GM18951 (cell line): ENCODE results near the gene BFSP2.

ENCODE experiments used
- POLR2A ChIP-seq: IDR thresholded peaks from 4 replicates; pipeline ENCODE4 v1.6.1; 2011; ENCODE audit warnings: mild to moderate bottlenecking; ENCODE audit not compliant: insufficient read length, insufficient read depth; ENCODE audit errors: extremely low read depth
- in situ Hi-C: fragments of 300-500 bp; cut with MboI; formaldehyde crosslinking; loops from one replicate; pipeline ENCODE4 v1.12.0; 2022; ENCODE audit warnings: low sequenced_read_pairs, mixed read lengths, inconsistent platforms; ENCODE audit not compliant: unreplicated experiment

BFSP2 gene

DNA sequence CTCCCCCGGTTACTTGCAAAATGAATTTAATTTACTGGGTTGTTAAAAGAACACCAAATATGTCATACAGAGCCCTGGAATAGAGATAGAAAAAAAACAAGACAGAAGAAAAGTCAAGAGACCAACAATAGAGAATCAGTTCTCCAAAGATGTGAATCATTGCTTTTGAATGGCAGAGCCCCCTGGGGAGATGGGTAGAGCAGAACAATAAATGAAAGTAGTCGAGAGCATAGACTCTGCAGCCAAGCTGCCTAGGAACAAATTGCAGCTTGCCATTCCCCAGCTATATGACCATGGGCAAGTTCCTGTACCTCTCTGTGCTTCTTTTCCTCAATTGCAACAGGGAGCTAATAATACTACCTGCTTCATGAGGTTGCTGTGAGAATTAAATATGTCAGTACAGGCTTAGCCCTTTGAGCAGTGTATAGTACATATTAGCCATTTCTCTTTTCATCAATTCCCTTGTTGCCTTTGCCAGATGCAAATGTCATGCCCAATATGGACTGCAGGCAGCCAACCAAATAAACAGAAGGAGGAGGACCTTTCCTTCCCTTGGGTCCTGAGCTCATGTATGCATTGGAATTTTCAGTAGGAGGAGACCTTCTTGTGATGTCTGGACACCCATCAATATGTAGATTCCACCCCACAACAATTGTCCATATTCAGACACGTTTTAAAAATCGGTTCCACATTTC lies 25.0 kb upstream of the BFSP2 start:
- no peak for TF ChIP-seq POLR2A
- in situ Hi-C loops = no loop called here

DNA sequence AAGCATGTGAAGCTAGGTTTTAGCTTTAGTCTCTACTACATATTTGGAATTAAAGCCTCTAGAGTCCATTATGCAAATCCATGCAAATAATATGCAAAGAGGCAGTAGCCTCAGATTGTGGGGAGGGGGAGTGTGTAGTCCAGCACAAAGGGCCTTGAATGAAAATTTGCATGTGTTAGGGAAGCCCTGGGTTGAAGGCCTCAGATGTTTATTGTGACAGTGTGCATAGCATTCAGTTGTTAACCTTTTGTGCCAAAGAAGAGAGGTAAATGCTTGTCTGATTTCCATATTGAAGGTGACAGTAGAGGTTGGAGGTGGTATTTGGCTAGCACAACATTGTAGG lies 24.5 kb upstream of the BFSP2 start:
- in situ Hi-C loops = no loop called here
- no peak for TF ChIP-seq POLR2A

DNA sequence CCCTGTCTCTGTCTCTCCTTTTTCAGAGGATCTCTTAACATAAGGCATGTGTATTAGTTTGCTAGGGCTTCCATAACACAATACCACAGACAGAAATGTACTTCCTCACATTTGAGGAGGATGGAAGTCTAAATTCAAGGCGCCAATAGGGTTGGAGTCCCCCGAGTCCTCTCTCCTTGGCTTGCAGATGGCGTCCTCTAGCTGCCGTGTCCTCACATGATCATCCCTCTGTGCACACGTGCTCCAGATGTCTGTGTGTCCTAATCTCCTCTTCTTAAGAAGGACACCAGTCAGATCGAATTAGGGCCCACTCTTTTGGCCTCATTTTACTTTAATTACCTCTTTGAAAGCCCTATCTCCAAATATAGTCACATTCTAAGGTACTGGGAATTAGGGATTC lies 23.0 kb upstream of the BFSP2 start:
- in situ Hi-C loops = no loop called here
- no peak for TF ChIP-seq POLR2A

DNA sequence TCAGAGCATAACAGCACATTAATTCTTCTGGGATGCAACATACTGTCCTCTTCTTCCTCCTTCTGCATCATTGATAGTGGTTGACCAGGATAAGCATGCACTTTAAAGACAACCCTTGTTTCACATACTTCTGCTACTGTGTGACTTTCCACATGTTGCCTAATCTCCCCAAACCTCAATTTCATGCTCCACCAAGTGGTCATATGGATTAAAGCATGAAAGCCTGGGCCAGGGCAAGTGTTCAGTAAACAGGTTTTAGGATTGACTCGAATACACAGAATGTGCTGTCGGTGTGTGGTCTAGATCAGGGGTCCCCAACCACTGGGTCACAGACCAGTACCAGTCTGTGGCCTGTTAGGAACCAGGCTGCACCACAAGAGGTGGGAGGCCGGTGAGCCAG lies 22.5 kb upstream of the BFSP2 start:
- TF ChIP-seq POLR2A = no peak
- in situ Hi-C loops = no loop called here

DNA sequence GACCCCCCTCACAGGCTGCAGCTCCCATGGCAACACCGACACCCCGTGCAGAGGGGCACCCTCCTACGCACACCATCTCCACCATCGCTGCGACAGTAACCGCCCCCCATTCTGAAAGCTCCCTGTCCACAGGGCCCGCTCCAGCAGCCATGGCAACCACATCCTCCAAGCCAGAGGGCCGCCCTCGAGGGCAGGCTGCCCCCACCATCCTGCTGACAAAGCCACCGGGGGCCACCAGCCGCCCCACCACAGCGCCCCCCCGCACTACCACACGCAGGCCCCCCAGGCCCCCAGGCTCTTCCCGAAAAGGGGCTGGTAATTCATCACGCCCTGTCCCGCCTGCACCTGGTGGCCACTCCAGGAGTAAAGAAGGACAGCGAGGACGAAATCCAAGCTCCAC lies 19.9 kb upstream of the BFSP2 start:
- no peak for TF ChIP-seq POLR2A
- in situ Hi-C loops = loop anchor here (10.0 kb wide), 1 partner anchor 335 kb away; no protein-coding TSS in a partner anchor

DNA sequence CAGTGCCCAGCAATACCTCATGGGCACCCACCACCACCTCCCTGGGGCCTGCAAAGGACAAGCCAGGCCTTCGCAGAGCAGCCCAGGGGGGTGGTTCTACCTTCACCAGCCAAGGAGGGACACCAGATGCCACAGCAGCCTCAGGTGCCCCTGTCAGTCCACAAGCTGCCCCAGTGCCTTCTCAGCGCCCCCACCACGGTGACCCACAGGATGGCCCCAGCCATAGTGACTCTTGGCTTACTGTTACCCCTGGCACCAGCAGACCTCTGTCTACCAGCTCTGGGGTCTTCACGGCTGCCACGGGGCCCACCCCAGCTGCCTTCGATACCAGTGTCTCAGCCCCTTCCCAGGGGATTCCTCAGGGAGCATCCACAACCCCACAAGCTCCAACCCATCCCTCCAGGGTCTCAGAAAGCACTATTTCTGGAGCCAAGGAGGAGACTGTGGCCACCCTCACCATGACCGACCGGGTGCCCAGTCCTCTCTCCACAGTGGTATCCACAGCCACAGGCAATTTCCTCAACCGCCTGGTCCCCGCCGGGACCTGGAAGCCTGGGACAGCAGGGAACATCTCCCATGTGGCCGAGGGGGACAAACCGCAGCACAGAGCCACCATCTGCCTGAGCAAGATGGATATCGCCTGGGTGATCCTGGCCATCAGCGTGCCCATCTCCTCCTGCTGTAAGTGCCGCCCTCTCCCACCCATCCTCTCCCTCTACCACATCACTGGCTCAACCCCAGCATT lies 19.2 kb upstream of the BFSP2 start:
- no peak for TF ChIP-seq POLR2A
- in situ Hi-C loops = loop anchor here (10.0 kb wide), 1 partner anchor 336 kb away; no protein-coding TSS in a partner anchor

DNA sequence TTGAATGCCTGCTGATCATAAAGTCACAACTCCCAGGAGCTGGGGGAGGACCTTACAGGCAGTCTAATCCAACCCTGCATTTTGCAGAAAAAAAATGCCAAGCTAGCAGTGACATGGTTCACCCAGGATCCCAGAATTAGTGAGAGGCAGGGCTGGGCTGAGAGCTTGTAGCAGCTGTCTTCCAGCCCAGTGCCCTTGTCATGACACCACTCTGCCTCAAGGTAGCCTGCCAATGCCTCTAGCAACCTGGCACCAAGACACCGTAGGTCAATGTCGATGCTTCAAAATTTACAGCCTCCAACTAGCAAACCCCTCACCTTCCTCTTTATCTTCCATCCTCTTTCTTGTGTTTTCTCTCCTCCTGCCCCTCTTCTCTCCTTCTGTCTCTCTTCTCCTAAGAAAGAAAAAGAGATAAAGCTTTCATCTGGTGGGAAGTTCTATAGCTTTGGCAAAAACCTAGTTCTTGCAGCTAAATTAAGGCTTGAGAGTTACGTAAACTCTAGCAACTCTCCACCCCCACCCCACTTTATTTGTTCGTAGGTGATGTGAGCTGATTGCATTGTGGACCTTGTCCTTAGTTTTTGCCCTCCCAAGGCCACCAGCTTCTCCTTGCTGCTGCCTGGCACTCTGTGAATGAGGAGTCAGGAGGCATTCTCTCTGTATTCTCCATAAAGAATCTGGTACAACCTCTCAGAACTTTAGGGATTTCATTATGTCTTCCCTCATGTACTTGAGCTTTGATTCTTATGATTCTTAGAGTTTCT lies 18.3 kb upstream of the BFSP2 start:
- no peak for TF ChIP-seq POLR2A
- in situ Hi-C loops = loop anchor here (10.0 kb wide), 1 partner anchor 337 kb away; no protein-coding TSS in a partner anchor

DNA sequence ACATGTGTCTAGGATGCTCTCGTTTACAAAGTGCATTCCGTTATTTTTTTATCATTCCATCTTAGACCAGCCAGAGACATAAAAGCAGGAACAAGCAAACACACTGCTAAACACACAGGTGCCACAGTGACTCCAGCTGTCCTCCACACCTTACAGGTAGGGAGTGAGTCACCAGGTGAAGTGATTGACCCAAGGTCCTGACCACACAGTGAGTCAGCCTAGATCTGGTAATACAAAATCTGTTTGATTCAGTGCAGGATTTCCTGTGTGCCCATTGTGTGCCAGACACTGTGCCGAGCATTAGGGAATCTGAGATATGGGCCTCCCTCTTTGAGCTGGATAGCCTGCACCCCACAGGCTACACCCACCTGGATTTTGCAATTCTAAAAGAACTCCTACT lies 16.7 kb upstream of the BFSP2 start:
- in situ Hi-C loops = loop anchor here (10.0 kb wide), 1 partner anchor 338 kb away; no protein-coding TSS in a partner anchor
- TF ChIP-seq POLR2A = no peak

DNA sequence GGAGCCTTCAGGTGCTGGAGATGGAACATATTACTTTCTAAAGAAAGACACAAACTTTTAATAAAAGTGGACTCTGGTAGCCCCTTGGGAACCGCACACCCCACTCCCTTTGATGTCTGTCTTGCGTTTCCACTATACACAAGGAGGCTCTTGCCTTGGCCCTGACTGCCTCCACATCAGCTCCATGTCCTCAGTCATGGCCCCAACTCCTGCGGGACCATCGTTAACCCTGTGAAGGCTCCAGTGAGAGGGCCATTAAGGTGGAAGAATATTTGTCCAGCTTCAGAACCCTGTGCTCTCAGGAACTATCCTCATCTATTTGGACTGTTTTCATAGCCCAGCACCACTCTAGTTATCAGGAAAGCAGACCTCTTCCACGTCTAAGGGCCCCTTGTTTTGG lies 16.1 kb upstream of the BFSP2 start:
- no peak for TF ChIP-seq POLR2A
- in situ Hi-C loops = loop anchor here (10.0 kb wide), 1 partner anchor 339 kb away; no protein-coding TSS in a partner anchor

DNA sequence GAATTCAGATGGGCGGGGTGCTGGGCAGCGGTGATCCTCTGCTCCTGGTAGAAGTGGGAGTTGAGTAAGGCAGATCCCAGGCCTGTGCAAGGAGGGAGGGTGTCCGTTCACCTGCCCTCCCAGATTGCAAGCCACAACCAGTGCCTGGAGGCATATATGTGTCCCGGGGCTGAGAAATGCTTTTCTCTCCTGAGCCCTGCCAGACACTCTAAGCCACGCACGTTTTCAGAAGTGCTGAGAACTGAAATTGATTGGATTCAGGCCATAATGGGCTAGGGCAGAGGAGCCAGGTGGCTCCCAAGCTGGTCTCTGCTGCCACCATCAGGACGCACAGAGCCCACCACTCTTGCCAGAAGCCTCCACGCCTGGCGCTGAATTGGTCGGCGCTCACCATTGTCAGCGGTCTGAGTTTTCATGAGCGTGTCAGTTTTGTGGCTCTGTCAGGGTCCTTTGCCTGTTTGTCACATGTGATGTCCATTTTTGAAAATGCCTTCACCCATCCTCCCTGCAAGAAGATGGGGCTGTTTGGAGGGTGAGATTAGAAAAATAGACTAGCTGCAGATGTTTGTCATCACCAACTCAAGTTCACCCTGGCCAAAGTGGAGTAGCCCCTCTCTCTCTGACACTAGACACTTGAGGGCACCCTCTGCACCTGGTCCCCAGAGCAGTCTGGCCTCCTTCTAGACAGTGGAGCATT lies 15.4 kb upstream of the BFSP2 start:
- no peak for TF ChIP-seq POLR2A
- in situ Hi-C loops = loop anchor here (10.0 kb wide), 1 partner anchor 340 kb away; no protein-coding TSS in a partner anchor

DNA sequence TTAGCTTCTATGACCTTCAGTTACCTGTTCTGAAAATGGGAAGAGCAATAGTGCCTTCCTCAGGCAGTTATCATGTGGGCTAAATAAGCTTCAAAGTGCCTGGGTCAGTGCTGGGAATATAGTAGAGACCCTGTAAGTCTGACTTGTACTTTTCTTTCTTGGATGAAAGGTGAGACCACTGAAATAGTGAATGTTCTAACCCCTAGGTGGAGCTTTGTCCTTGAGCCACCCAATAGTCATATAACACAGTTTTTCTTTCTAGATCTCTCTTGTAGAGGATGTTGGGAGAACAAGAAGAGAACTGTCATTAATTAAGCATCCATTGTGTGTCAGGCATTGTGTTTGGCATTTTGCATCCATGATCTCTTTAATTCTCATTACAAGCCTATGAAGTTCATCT lies 13.0 kb upstream of the BFSP2 start:
- no peak for TF ChIP-seq POLR2A
- in situ Hi-C loops = loop anchor here (10.0 kb wide), 1 partner anchor 342 kb away; no protein-coding TSS in a partner anchor

DNA sequence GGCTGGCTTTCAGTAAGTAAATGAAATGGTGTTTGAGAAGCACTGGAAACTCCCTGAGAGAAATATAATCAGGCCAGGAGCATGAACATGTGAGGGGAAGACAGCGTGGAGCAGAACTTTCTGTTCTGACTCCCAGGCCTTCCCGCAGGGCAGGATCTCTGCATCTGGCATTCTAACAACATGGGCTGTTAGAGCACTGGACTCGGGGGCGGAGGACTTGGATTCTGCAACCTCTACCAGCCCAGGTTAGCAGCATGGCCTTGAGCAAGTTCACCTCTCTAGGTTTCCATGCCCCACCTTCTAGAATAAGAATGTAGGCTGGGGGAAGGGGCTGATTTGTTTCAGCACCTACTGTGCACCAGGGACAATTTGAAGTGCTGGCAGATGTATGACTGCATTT lies 12.5 kb upstream of the BFSP2 start:
- no peak for TF ChIP-seq POLR2A
- in situ Hi-C loops = loop anchor here (10.0 kb wide), 1 partner anchor 343 kb away; no protein-coding TSS in a partner anchor
